Ascending aorta (tissue), 2 donors: ENCODE results near the gene OGFRL1. TPM values are rescaled to one million over a fixed set of nuclear protein-coding genes. Genes with fewer than 3 reads are reported as not detected.

Source experiments
- DNase-seq, 2 donors: peaks; one replicate each; pipeline ENCODE4 v3.0.0-alpha.2; 2019; ENCODE audit warnings: low spot score in 2 of 2
- H3K27ac ChIP-seq, 2 donors: fragments of 200-600 bp; sonication (generic); one replicate each; pipeline ENCODE4 v1.5.1; 2016 to 2017; ENCODE audit warnings: mild to moderate bottlenecking in 1 of 2
- H3K27me3 ChIP-seq: fragments of 200-600 bp; sonication (generic); one replicate; pipeline ENCODE4 v1.5.1; 2017
- H3K36me3 ChIP-seq, 2 donors: fragments of 200-600 bp; sonication (generic); one replicate each; pipeline ENCODE4 v1.5.1; 2016
- H3K4me1 ChIP-seq, 2 donors: fragments of 200-600 bp; sonication (generic); one replicate each; pipeline ENCODE4 v1.5.1; 2016 to 2017; ENCODE audit warnings: mild to moderate bottlenecking in 1 of 2
- H3K4me3 ChIP-seq, 2 donors: fragments of 200-600 bp; sonication (generic); one replicate each; pipeline ENCODE4 v1.5.1; 2016 to 2017; ENCODE audit warnings: mild to moderate bottlenecking in 1 of 2
- H3K9me3 ChIP-seq, 2 donors: fragments of 200-600 bp; sonication (generic); one replicate each; pipeline ENCODE4 v1.5.1; 2016
- CTCF ChIP-seq, 3 experiments: fragments of 200-600 bp in 2 of 3; fragments of 450-650 bp in 1 of 3; sonication (generic) in 2 of 3; IDR thresholded peaks; one replicate each; pipeline ENCODE4 v1.5.1; 2016 to 2019; ENCODE audit warnings: antibody characterized with exemption in 3 of 3, mild to moderate bottlenecking in 1 of 3, moderate library complexity in 1 of 3
- intact Hi-C: fragments of 100-400 bp; cut with DNase I; formaldehyde crosslinking; loops from one replicate; pipeline ENCODE4 v1.15.1; 2023
- total RNA-seq: library from RNA; depleted of rRNA; stranded (reverse); fragments of >200 nt; gene quantifications from one replicate; pipeline ENCODE4 v1.1.0, GENCODE V29; 2016

Gene OGFRL1
- total RNA-seq, 1 donor from 2014 or later, result 14.6 TPM

GRCh38 chr6:71333697-71334096, 45.1 kb downstream of the OGFRL1 start:
- H3K27ac ChIP-seq, result no peak overlapping the region
- no peak for DNase-seq
- intact Hi-C loops, result no loop called here

GRCh38 chr6:71334768-71335167, 46.2 kb downstream of the OGFRL1 start:
- no peaks in the 10 kb centered on the region for H3K27me3 ChIP-seq
- no peak overlapping the region for H3K27ac ChIP-seq
- DNase-seq, result no peak
- H3K4me1 ChIP-seq, result no peaks in the 10 kb centered on the region
- intact Hi-C loops, result no loop called here
- no peaks in the 10 kb centered on the region for H3K9me3 ChIP-seq
- H3K4me3 ChIP-seq, result no peak overlapping the region
- H3K36me3 ChIP-seq, result no peaks in the 10 kb centered on the region
- TF ChIP-seq CTCF (IDR thresholded peaks at IDR 0.05), result no peak

More at GRCh38 chr6:71333697-71334096, 45.1 kb downstream of the OGFRL1 start:
- Histone ChIP-seq H3K9me3 (no peaks in the 10 kb centered on the region), H3K36me3 (no peaks in the 10 kb centered on the region), H3K27me3 (no peaks in the 10 kb centered on the region), H3K4me1 (no peaks in the 10 kb centered on the region), H3K4me3 (no peak overlapping the region)
- no peak for TF ChIP-seq CTCF (IDR thresholded peaks at IDR 0.05)

- Histone ChIP-seq H3K4me1 (no peaks in the 10 kb centered on the region), H3K27me3 (no peaks in the 10 kb centered on the region), H3K27ac (no peak overlapping the region), H3K9me3 (no peaks in the 10 kb centered on the region), H3K36me3 (no peaks in the 10 kb centered on the region), H3K4me3 (no peak overlapping the region)
- DNase-seq, result no peak
- no peak for TF ChIP-seq CTCF (IDR thresholded peaks at IDR 0.05)
- intact Hi-C loops, result no loop called here
These were observed 46.9 kb downstream of the OGFRL1 start for GRCh38 chr6:71335544-71335943.

- Histone ChIP-seq H3K36me3 (no peaks in the 10 kb centered on the region), H3K27me3 (no peaks in the 10 kb centered on the region), H3K4me1 (no peaks in the 10 kb centered on the region), H3K9me3 (no peaks in the 10 kb centered on the region), H3K27ac (no peak overlapping the region), H3K4me3 (no peak overlapping the region)
- no peak for TF ChIP-seq CTCF (IDR thresholded peaks at IDR 0.05)
- no peak for DNase-seq
- intact Hi-C loops, result no loop called here
These were observed 48.3 kb downstream of the OGFRL1 start for GRCh38 chr6:71336901-71337300.

- no peaks in the 10 kb centered on the region for H3K36me3 ChIP-seq
- no peaks in the 10 kb centered on the region for H3K4me1 ChIP-seq
- DNase-seq, result no peak
- no peak overlapping the region for H3K27ac ChIP-seq
- TF ChIP-seq CTCF (IDR thresholded peaks at IDR 0.05), result no peak
- no peak overlapping the region for H3K4me3 ChIP-seq
- no peaks in the 10 kb centered on the region for H3K9me3 ChIP-seq
- H3K27me3 ChIP-seq, result no peaks in the 10 kb centered on the region
- intact Hi-C loops, result no loop called here
These were observed 50.1 kb downstream of the OGFRL1 start for GRCh38 chr6:71338540-71339316.
